ENCODE results near the gene COL25A1. TPM values are rescaled to one million over a fixed set of nuclear protein-coding genes. Genes with fewer than 3 reads are reported as not detected.
"Not testable (repeated sequence)": the region's sequence is repeated elsewhere in the genome, so short reads cannot be mapped to it uniquely, and the experiment has no call there.

The COL25A1 gene
- total RNA-seq, 1 donor from 2014 or later = not detected

GRCh38 chr4:108881986-108882385 is 420.5 kb downstream of the COL25A1 start:
- H3K4me1 Mint-ChIP-seq (ENCODE audit: low read depth) = peaks cover 35% of the 10 kb centered on the region
- no peak for DNase-seq (ENCODE audit: low spot score)
- no peaks in the 10 kb centered on the region for H3K9me3 Mint-ChIP-seq
- intact Hi-C loops (cut with micrococcal nuclease) = no loop called here
- H3K4me3 Mint-ChIP-seq (ENCODE audit: low read depth) = no peak overlapping the region
- H3K36me3 Mint-ChIP-seq (ENCODE audit: low read depth) = no peaks in the 10 kb centered on the region
- no peaks in the 10 kb centered on the region for H3K27me3 Mint-ChIP-seq (ENCODE audit: low read depth)
- no peak overlapping the region for H3K27ac Mint-ChIP-seq

DNA sequence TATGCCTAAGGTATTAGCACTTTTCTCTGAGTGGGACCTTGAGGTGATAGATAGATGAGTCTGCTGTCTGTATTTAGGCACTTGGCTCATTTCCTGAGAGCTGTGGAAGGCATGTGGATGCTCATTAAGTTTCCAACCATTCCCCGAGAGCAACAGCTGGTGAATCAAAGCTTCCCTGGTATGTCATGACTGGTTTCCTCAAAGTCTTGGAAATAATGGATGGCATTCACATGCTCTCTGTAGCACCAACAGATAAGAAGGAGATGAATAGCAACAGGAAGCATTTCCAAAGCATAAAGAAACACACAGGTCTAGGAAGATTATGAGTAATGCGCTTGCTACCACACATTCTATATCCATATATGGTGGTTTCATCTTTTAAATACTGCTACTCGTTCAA is 421.3 kb downstream of the COL25A1 start:
- peaks cover 35% of the 10 kb centered on the region for H3K4me1 Mint-ChIP-seq (ENCODE audit: low read depth)
- H3K27me3 Mint-ChIP-seq (ENCODE audit: low read depth) = no peaks in the 10 kb centered on the region
- H3K27ac Mint-ChIP-seq = no peak overlapping the region
- no peak for DNase-seq (ENCODE audit: low spot score)
- no peak overlapping the region for H3K4me3 Mint-ChIP-seq (ENCODE audit: low read depth)
- H3K36me3 Mint-ChIP-seq (ENCODE audit: low read depth) = no peaks in the 10 kb centered on the region
- intact Hi-C loops (cut with micrococcal nuclease) = no loop called here
- H3K9me3 Mint-ChIP-seq = no peaks in the 10 kb centered on the region

GRCh38 chr4:108878806-108879205 is 423.7 kb downstream of the COL25A1 start:
- intact Hi-C loops (cut with micrococcal nuclease) = no loop called here
- no peak overlapping the region for H3K27ac Mint-ChIP-seq
- H3K27me3 Mint-ChIP-seq (ENCODE audit: low read depth) = peaks cover 11% of the 10 kb centered on the region
- no peaks in the 10 kb centered on the region for H3K36me3 Mint-ChIP-seq (ENCODE audit: low read depth)
- peaks cover 20% of the 10 kb centered on the region for H3K4me1 Mint-ChIP-seq (ENCODE audit: low read depth)
- DNase-seq (ENCODE audit: low spot score) = no peak
- H3K9me3 Mint-ChIP-seq = no peaks in the 10 kb centered on the region
- H3K4me3 Mint-ChIP-seq (ENCODE audit: low read depth) = no peak overlapping the region

- DNase-seq (ENCODE audit: low spot score) = no peak
- intact Hi-C loops (cut with micrococcal nuclease) = no loop called here
- H3K4me3 Mint-ChIP-seq (ENCODE audit: low read depth) = no peak overlapping the region
- H3K27ac Mint-ChIP-seq = no peak overlapping the region
- peaks cover 12% of the 10 kb centered on the region for H3K27me3 Mint-ChIP-seq (ENCODE audit: low read depth)
- H3K36me3 Mint-ChIP-seq (ENCODE audit: low read depth) = no peaks in the 10 kb centered on the region
- H3K4me1 Mint-ChIP-seq (ENCODE audit: low read depth) = peaks cover 18% of the 10 kb centered on the region
- H3K9me3 Mint-ChIP-seq = no peaks in the 10 kb centered on the region
Observed at GRCh38 chr4:108877821-108878220, 424.6 kb downstream of the COL25A1 start.

DNA sequence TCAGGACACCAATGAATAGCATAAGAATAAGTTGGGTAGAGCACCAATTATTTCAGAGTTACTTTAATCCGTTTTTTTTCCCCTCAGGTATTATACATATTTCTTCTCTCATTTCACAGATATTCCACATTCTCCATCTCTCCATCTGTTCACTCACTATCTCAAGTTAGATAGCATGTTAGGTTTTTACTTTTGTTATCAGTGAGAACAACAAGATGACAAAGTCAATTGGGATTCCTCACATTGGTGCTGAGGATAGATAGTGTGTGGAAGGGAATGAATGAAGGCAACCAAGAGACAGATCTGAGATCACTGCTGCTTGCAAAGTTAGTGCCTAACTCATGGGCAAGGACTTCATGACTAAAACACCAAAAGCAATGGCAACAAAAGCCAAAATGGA is 427.7 kb downstream of the COL25A1 start:
- no peaks in the 10 kb centered on the region for H3K9me3 Mint-ChIP-seq
- no peak overlapping the region for H3K27ac Mint-ChIP-seq
- no peaks in the 10 kb centered on the region for H3K36me3 Mint-ChIP-seq (ENCODE audit: low read depth)
- no peak for DNase-seq (ENCODE audit: low spot score)
- intact Hi-C loops (cut with micrococcal nuclease) = no loop called here
- H3K4me1 Mint-ChIP-seq (ENCODE audit: low read depth) = peaks cover 13% of the 10 kb centered on the region
- peaks cover 14% of the 10 kb centered on the region for H3K27me3 Mint-ChIP-seq (ENCODE audit: low read depth)
- H3K4me3 Mint-ChIP-seq (ENCODE audit: low read depth) = no peak overlapping the region

- H3K4me1 Mint-ChIP-seq (ENCODE audit: low read depth); H3K27ac Mint-ChIP-seq; H3K36me3 Mint-ChIP-seq (ENCODE audit: low read depth); DNase-seq (ENCODE audit: low spot score); H3K4me3 Mint-ChIP-seq (ENCODE audit: low read depth); intact Hi-C loops (cut with micrococcal nuclease); H3K9me3 Mint-ChIP-seq: not testable (repeated sequence)
- H3K27me3 Mint-ChIP-seq (ENCODE audit: low read depth) = peaks cover 26% of the 10 kb centered on the region
Observed at GRCh38 chr4:108869970-108870369, 432.5 kb downstream of the COL25A1 start.

DNA sequence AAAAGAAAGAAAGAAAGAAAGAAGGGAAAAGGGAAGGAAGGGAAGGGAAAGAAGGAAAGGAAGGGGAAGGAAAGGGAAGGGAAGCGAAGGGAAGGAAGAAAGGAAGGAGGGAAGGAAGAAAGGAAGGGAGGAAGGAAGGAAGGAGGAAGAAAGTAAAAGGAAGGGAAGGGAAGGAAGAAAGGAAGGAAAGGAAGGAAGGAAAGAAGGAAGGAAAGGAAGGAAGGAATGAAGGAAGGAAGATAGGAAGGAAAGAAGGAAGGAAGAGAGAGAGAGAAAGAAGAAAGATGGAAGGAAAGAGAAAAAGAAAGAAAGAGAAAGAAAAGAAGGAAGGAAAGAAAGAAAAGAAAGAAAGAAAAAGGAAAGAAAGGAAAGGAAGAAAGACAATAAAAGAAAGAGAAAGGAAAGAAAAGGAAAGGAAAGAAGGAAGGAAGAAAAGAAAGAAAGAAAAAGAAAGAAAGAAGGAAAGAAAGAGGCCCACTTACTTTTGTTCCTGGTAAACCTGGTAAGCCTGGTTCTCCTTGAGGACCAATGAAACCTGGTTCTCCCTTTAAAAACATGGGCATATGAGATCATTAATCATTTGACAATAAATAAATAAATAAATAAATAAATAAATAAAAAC is 433.7 kb downstream of the COL25A1 start:
- no peak overlapping the region for H3K4me3 Mint-ChIP-seq (ENCODE audit: low read depth)
- H3K27me3 Mint-ChIP-seq (ENCODE audit: low read depth) = peaks cover 23% of the 10 kb centered on the region
- H3K4me1 Mint-ChIP-seq (ENCODE audit: low read depth) = no peaks in the 10 kb centered on the region
- intact Hi-C loops (cut with micrococcal nuclease) = no loop called here
- no peaks in the 10 kb centered on the region for H3K36me3 Mint-ChIP-seq (ENCODE audit: low read depth)
- DNase-seq (ENCODE audit: low spot score) = no peak
- H3K27ac Mint-ChIP-seq = no peak overlapping the region
- no peaks in the 10 kb centered on the region for H3K9me3 Mint-ChIP-seq

DNA sequence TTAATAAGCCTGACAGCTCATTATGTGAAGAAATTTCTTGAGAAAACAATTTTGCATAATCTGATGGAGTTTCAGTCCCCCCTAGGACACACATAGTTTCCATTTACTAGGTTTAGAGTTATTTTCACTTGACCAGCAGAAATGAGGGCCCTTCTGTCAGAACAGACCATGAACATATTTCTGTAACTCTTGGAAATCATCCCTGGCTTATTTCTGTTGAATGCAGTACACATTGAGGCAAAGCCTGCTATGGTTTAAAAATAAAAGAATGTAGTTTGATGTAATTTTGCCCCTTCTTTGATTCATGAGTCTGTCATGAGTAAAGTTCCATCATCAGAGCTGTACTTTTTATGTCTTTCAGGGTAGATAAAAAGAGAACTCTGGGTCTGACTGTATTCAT is 435.0 kb downstream of the COL25A1 start:
- intact Hi-C loops (cut with micrococcal nuclease) = no loop called here
- no peak for DNase-seq (ENCODE audit: low spot score)
- Mint-ChIP-seq H3K27ac (no peak overlapping the region), H3K9me3 (no peaks in the 10 kb centered on the region), H3K27me3 (ENCODE audit: low read depth) (peaks cover 23% of the 10 kb centered on the region), H3K4me3 (ENCODE audit: low read depth) (no peak overlapping the region), H3K36me3 (ENCODE audit: low read depth) (no peaks in the 10 kb centered on the region), H3K4me1 (ENCODE audit: low read depth) (no peaks in the 10 kb centered on the region)

GRCh38 chr4:108861334-108861733 is 441.1 kb downstream of the COL25A1 start:
- Mint-ChIP-seq H3K36me3 (ENCODE audit: low read depth) (no peaks in the 10 kb centered on the region), H3K9me3 (no peaks in the 10 kb centered on the region), H3K27ac (no peak overlapping the region), H3K27me3 (ENCODE audit: low read depth) (peaks cover 13% of the 10 kb centered on the region), H3K4me1 (ENCODE audit: low read depth) (peaks cover 13% of the 10 kb centered on the region), H3K4me3 (ENCODE audit: low read depth) (no peak overlapping the region)
- no peak for DNase-seq (ENCODE audit: low spot score)
- intact Hi-C loops (cut with micrococcal nuclease) = no loop called here

DNA sequence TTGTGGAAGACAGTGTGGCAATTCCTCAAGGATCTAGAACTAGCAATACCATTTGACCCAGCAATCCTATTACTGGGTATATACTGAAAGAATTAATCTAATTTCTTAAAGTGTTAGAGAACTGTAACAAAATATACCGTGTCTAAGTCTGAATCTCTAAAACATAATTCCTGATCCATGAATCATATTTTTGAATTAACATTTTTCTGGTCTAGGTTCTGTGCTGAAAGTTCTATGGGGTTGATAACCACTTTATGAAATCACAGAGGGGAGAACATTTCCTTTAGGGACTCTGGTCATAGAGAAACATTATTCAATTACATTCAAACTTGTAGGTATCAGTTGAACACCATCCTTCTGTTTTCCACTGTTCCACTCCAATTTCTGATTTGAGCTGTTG is 447.7 kb downstream of the COL25A1 start:
- intact Hi-C loops (cut with micrococcal nuclease) = loop anchor here (10.0 kb wide), 1 partner anchor 120 kb away; no protein-coding TSS in a partner anchor
- DNase-seq (ENCODE audit: low spot score) = no peak
- H3K9me3 Mint-ChIP-seq = peaks cover 5% of the 10 kb centered on the region
- peaks cover 45% of the 10 kb centered on the region for H3K4me1 Mint-ChIP-seq (ENCODE audit: low read depth)
- no peak overlapping the region for H3K4me3 Mint-ChIP-seq (ENCODE audit: low read depth)
- H3K27ac Mint-ChIP-seq = no peak overlapping the region
- H3K36me3 Mint-ChIP-seq (ENCODE audit: low read depth) = no peaks in the 10 kb centered on the region
- peaks cover 5% of the 10 kb centered on the region for H3K27me3 Mint-ChIP-seq (ENCODE audit: low read depth)

DNA sequence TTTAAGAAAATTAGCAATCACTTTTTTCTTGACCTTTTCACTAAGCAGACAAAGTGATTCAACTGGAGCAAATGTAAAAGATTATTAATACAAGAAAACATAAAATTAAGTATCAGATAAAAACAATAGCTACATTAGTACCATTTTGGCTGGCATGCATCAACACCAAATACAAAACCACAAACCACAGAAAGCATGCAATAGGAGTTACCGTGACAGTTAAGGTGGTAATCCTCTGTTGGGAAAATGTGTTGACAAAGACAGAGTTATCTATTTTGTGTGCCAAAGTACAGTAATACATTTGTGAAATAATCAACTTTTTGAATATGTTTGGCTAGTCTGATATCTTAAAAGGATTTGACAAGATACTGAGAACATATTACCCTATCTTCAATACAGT is 449.8 kb downstream of the COL25A1 start:
- Mint-ChIP-seq H3K4me3 (ENCODE audit: low read depth) (no peak overlapping the region), H3K4me1 (ENCODE audit: low read depth) (peaks cover 42% of the 10 kb centered on the region), H3K9me3 (peaks cover 5% of the 10 kb centered on the region), H3K27ac (no peak overlapping the region), H3K36me3 (ENCODE audit: low read depth) (no peaks in the 10 kb centered on the region), H3K27me3 (ENCODE audit: low read depth) (no peaks in the 10 kb centered on the region)
- intact Hi-C loops (cut with micrococcal nuclease) = loop anchor here (10.0 kb wide), 1 partner anchor 122 kb away; no protein-coding TSS in a partner anchor
- DNase-seq (ENCODE audit: low spot score) = no peak

GRCh38 chr4:108851366-108851765 is 451.1 kb downstream of the COL25A1 start:
- DNase-seq (ENCODE audit: low spot score) = no peak
- Mint-ChIP-seq H3K36me3 (ENCODE audit: low read depth) (no peaks in the 10 kb centered on the region), H3K4me1 (ENCODE audit: low read depth) (peaks cover 42% of the 10 kb centered on the region), H3K9me3 (peaks cover 5% of the 10 kb centered on the region), H3K27ac (no peak overlapping the region), H3K27me3 (ENCODE audit: low read depth) (no peaks in the 10 kb centered on the region), H3K4me3 (ENCODE audit: low read depth) (no peak overlapping the region)
- intact Hi-C loops (cut with micrococcal nuclease) = loop anchor here (2.0 to 10.0 kb wide), 2 partner anchors 123 to 507 kb away; no protein-coding TSS in a partner anchor

- Mint-ChIP-seq H3K27ac (peak overlapping the region; percentile 60), H3K4me3 (ENCODE audit: low read depth) (no peak overlapping the region), H3K4me1 (ENCODE audit: low read depth) (peaks cover 40% of the 10 kb centered on the region), H3K27me3 (ENCODE audit: low read depth) (no peaks in the 10 kb centered on the region), H3K36me3 (ENCODE audit: low read depth) (no peaks in the 10 kb centered on the region), H3K9me3 (peaks cover 5% of the 10 kb centered on the region)
- DNase-seq (ENCODE audit: low spot score) = no peak
- intact Hi-C loops (cut with micrococcal nuclease) = loop anchor here (2.0 to 10.0 kb wide), 2 partner anchors 125 to 509 kb away; no protein-coding TSS in a partner anchor
Observed at GRCh38 chr4:108850219-108850649, 452.2 kb downstream of the COL25A1 start.
